K562 (cell line): ENCODE data around the gene KLHL15. TPM values are rescaled to one million over a fixed set of nuclear protein-coding genes. Genes with fewer than 3 reads are reported as not detected.

Experiments used
- ATF2 ChIP-seq: sonication (generic); formaldehyde crosslinking; IDR thresholded peaks from 2 replicates; pipeline ENCODE4 v1.8.1; 2022; ENCODE audit warnings: missing genetic modification reagents
- CHD2 ChIP-seq: IDR thresholded peaks from 2 replicates; pipeline ENCODE4 v1.6.1; 2011; ENCODE audit warnings: low read depth, low read length
- CXXC5 ChIP-seq: fragments of 250-450 bp; sonication (Bioruptor Pico); IDR thresholded peaks from 2 replicates; pipeline ENCODE4 v1.8.0; 2022; ENCODE audit warnings: inconsistent platforms, mild to moderate bottlenecking, moderate library complexity
- FIP1L1 ChIP-seq: fragments of 200-400 bp; formaldehyde crosslinking; IDR thresholded peaks from 2 replicates; pipeline ENCODE4 v1.6.1; 2018; ENCODE audit warnings: mild to moderate bottlenecking, low read depth, low read length; ENCODE audit not compliant: poor library complexity, severe bottlenecking
- FOXP1 ChIP-seq: sonication (generic); formaldehyde crosslinking; IDR thresholded peaks from 2 replicates; pipeline ENCODE4 v1.8.0; 2022; ENCODE audit warnings: mild to moderate bottlenecking, missing genetic modification reagents
- GMEB1 ChIP-seq: fragments of 250-450 bp; sonication (Bioruptor Pico); IDR thresholded peaks from 2 replicates; pipeline ENCODE4 v1.4.0; 2020; ENCODE audit warnings: mild to moderate bottlenecking
- MEF2A ChIP-seq: IDR thresholded peaks from 2 replicates; pipeline ENCODE4 v1.6.1; 2011; ENCODE audit warnings: low read depth, mild to moderate bottlenecking, low read length, moderate library complexity; ENCODE audit not compliant: control insufficient read depth
- PCBP2 ChIP-seq: fragments of 200-400 bp; formaldehyde crosslinking; IDR thresholded peaks from 2 replicates; pipeline ENCODE4 v1.6.1; 2018; ENCODE audit warnings: low read length, low read depth, mild to moderate bottlenecking, moderate library complexity; ENCODE audit not compliant: poor library complexity, severe bottlenecking
- POLR2AphosphoS5 ChIP-seq: IDR thresholded peaks from 2 replicates; pipeline ENCODE4 v1.6.1; 2011; ENCODE audit warnings: mild to moderate bottlenecking, low read depth, low read length, moderate library complexity; ENCODE audit not compliant: control insufficient read depth, insufficient read depth
- POLR2H ChIP-seq: IDR thresholded peaks from 2 replicates; pipeline ENCODE4 v1.6.1; 2016; ENCODE audit warnings: missing genetic modification characterization, low read depth, mild to moderate bottlenecking, control low read depth, missing compliant biosample characterization, moderate library complexity
- RB1 ChIP-seq: fragments of 450-650 bp; IDR thresholded peaks from 2 replicates; pipeline ENCODE4 v1.6.1; 2017; ENCODE audit warnings: low read depth, mild to moderate bottlenecking
- SIN3B ChIP-seq: fragments of 450-650 bp; IDR thresholded peaks from 2 replicates; pipeline ENCODE4 v1.6.1; 2017; ENCODE audit warnings: low read depth, mild to moderate bottlenecking, moderate library complexity
- TFAP4 ChIP-seq: sonication (generic); formaldehyde crosslinking; IDR thresholded peaks from 2 replicates; pipeline ENCODE4 v1.8.0; 2022; ENCODE audit warnings: missing genetic modification reagents, mild to moderate bottlenecking, moderate library complexity, borderline replicate concordance
- TOE1 ChIP-seq, 2 experiments: fragments of 450-650 bp in 1 of 2; sonication (generic) in 1 of 2; formaldehyde crosslinking in 1 of 2; IDR thresholded peaks; 2 replicates each; pipeline versions ENCODE4 v1.7.1 to v1.8.0; 2016 to 2022; ENCODE audit warnings: borderline replicate concordance in 2 of 2, mild to moderate bottlenecking in 2 of 2, antibody characterized with exemption in 1 of 2, inconsistent platforms in 1 of 2, low read depth in 1 of 2, missing genetic modification reagents in 1 of 2, moderate library complexity in 1 of 2
- U2AF1 ChIP-seq: fragments of 200-400 bp; formaldehyde crosslinking; optimal IDR thresholded peaks from 2 replicates; pipeline ENCODE3; 2017; ENCODE audit warnings: mild to moderate bottlenecking, low read depth, low read length, moderate library complexity
- ZC3H4 ChIP-seq: sonication (generic); formaldehyde crosslinking; IDR thresholded peaks from 2 replicates; pipeline ENCODE4 v1.9.0; 2021; ENCODE audit warnings: missing genetic modification reagents, borderline replicate concordance
- ZC3H8 ChIP-seq: fragments of 450-650 bp; IDR thresholded peaks from 2 replicates; pipeline ENCODE4 v1.6.1; 2017
- ZNF740 ChIP-seq, 3 experiments: fragments of 200-800 bp in 1 of 3; sonication (Bioruptor generic) in 1 of 3; sonication (generic) in 1 of 3; formaldehyde crosslinking in 1 of 3; IDR thresholded peaks; 2 replicates each; pipeline versions ENCODE4 v1.6.1 to v1.8.0; 2016 to 2022; ENCODE audit warnings: mild to moderate bottlenecking in 2 of 3, missing compliant biosample characterization in 2 of 3, missing genetic modification characterization in 2 of 3, missing genetic modification reagents in 1 of 3
- polyA plus RNA-seq, 8 experiments: library from polyadenylated mRNA; depleted of rRNA in 4 of 8; stranded (reverse) in 5 of 8; unstranded in 3 of 8; fragments of >200 nt; fragmentation: Nextera tagmentation in 2 of 8; fragmentation: Illumina TruSeq in 1 of 8; extraction: Ambion mirVana in 2 of 8; extraction: Trizol in 1 of 8; gene quantifications; 2 replicates each; pipeline versions ENCODE4 v1.2.1 to v1.2.3, GENCODE V29; 2011 to 2014; ENCODE audit warnings: inconsistent platforms in 1 of 8, missing spikeins in 1 of 8
- total RNA-seq, 7 experiments: library from RNA; depleted of rRNA in 6 of 7; stranded (reverse); fragments of >200 nt in 6 of 7; fragmentation: Illumina TruSeq in 2 of 7; extraction: Trizol in 2 of 7; gene quantifications; 2 replicates each; pipeline versions ENCODE4 v1.2.1 to v1.2.3, GENCODE V29; 2011 to 2021; ENCODE audit warnings: low replicate concordance in 1 of 7

KLHL15 gene
- total and polyA plus RNA-seq, 9 of the 15 experiments (the other 6 are each of a cell fraction or from before 2014, with no cell fraction given) = 3.0 to 12.4 (median 7.6) TPM

- TF ChIP-seq TFAP4 (CRISPR knock-in tag) (peak; percentile 42; the same call in 1 of the 2 replicates), POLR2H (tag) (peak; percentile 90), SIN3B (0 out of 2 replicates have a peak, but pooled peaks have one; percentile 18), U2AF1 (peak; percentile 57), FIP1L1 (peak; percentile 94), FOXP1 (peak; percentile 82), CXXC5 (0 out of 2 replicates have a peak, but pooled peaks have one; percentile 35), CHD2 (0 out of 2 replicates have a peak, but pooled peaks have one; percentile 27), PCBP2 (peak; percentile 91), ZNF740 (CRISPR knock-in tag; IDR thresholded peaks at IDR 0.05) (peak; percentile 75; the same call in 1 of the 2 replicates), ZNF740 (tag; IDR thresholded peaks at IDR 0.05) (peak in 1 of 2 experiments; percentile 95; a peak in 2 of 4 replicates), ATF2 (0 out of 2 replicates have a peak, but pooled peaks have one; percentile 37), ZC3H8 (no peak), ZC3H4 (peak; percentile 89; the same call in 1 of the 2 replicates), TOE1 (IDR thresholded peaks at IDR 0.05; ENCODE audit: borderline replicate concordance) (no peak), TOE1 (CRISPR knock-in tag; IDR thresholded peaks at IDR 0.05; ENCODE audit: borderline replicate concordance, low read depth) (no peak), RB1 (peak; percentile 47; the same call in 1 of the 2 replicates), GMEB1 (CRISPR knock-in tag) (0 out of 2 replicates have a peak, but pooled peaks have one; percentile 16), POLR2AphosphoS5 (peak; percentile 96), MEF2A (no peak)
Observed at GRCh38 chrX:24024819-24025740, 1.9 kb downstream of the KLHL15 start (continued).
